Retinal pigment epithelial cell (primary cell): Measurements from ENCODE around the gene NPHS1.
A peak's percentile ranks its signal among the peaks of the same experiment; 100 is the strongest.
"Not testable (repeated sequence)": the region's sequence is repeated elsewhere in the genome, so short reads cannot be mapped to it uniquely, and the experiment has no call there.

Experiments
- DNase-seq: peaks from one replicate; pipeline ENCODE4 v3.0.0-alpha.2; 2010; ENCODE audit warnings: low read depth
- H3K4me3 ChIP-seq: 2 replicates; pipeline ENCODE4 v1.5.1; 2011; ENCODE audit warnings: mild to moderate bottlenecking, low read length, control low read depth, moderate library complexity
- CTCF ChIP-seq: conservative IDR thresholded peaks from 2 replicates; pipeline ENCODE4 v1.5.1; 2011; ENCODE audit warnings: low read depth, low read length, control low read depth, inconsistent platforms

The NPHS1 gene

GRCh38 chr19:35872180-35872579, 19.9 kb upstream of the NPHS1 start:
- no peak for TF ChIP-seq CTCF
- DNase-seq = no peak
- no peak overlapping the region for H3K4me3 ChIP-seq

GRCh38 chr19:35871611-35872010, 19.3 kb upstream of the NPHS1 start:
- TF ChIP-seq CTCF = no peak
- no peak overlapping the region for H3K4me3 ChIP-seq

GRCh38 chr19:35870798-35871197, 18.5 kb upstream of the NPHS1 start:
- no peak for DNase-seq
- no peak overlapping the region for H3K4me3 ChIP-seq
- TF ChIP-seq CTCF = no peak

More at GRCh38 chr19:35871611-35872010, 19.3 kb upstream of the NPHS1 start:
- no peak for DNase-seq

- not testable (repeated sequence) for DNase-seq
- H3K4me3 ChIP-seq = peak overlapping the region; percentile 75
These were observed 17.9 kb upstream of the NPHS1 start for GRCh38 chr19:35870124-35870736.

- DNase-seq = peak; percentile 71
- peak overlapping the region; percentile 75 for H3K4me3 ChIP-seq
- no peak for TF ChIP-seq CTCF
These were observed 17.2 kb upstream of the NPHS1 start for GRCh38 chr19:35869327-35870123.

GRCh38 chr19:35868823-35869326, 16.6 kb upstream of the NPHS1 start:
- no peak for DNase-seq
- no peak for TF ChIP-seq CTCF
- H3K4me3 ChIP-seq = peak overlapping the region; percentile 75

- DNase-seq = peak; percentile 13
- H3K4me3 ChIP-seq = peak within 1 kb of the TSS; percentile 75
- no peak for TF ChIP-seq CTCF
These were observed 16.0 kb upstream of the NPHS1 start, which contains the start of gene APLP1 for GRCh38 chr19:35868172-35868822. TSS of gene APLP1 (plus strand) at chr19:35868574. CDS start at chr19:35868637, 63 bp downstream.
